ENCODE results near the gene COX6A2.

The COX6A2 gene

DNA sequence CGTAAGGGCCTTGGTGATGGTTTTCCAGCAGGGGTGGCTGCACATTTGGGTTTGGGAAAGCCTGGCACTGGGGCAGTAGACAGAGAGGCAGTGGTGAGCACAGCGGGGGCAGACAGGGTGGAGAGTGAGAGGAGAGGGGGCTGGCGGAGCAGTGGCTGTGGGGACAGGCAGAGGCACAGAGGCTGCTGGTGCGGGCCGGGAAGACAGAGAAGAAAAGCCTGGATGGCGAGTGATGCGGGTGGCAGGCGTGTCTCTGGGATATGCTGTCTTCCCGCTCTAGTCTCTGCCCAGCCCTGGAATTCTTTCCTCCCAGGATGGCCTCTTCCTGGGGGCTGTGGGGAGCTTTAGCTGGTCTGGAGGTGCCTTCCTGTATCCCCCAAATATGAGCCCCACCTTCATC lies 18.1 kb downstream of the COX6A2 start:
- DNase-seq (ENCODE audit: low spot score) = no peak

DNA sequence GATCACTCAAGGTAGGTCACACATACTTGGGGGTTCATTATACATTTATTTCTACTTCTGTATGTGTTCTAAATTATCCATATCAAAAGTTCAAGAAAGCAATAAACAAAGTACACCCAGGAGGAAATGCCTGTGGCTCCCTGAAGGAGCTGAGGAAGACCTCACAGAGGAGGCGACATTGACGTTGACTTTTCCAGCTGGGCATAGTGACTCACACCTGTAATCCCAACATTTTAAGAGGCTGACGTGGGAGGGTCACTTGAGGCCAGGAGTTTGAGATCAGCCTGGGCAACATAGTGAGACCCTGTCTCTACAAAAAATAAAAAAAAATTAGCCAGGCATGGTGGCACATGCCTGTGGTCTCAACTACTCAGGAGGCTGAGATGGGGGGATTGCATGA lies 18.7 kb downstream of the COX6A2 start:
- no peak for DNase-seq (ENCODE audit: low spot score)

DNA sequence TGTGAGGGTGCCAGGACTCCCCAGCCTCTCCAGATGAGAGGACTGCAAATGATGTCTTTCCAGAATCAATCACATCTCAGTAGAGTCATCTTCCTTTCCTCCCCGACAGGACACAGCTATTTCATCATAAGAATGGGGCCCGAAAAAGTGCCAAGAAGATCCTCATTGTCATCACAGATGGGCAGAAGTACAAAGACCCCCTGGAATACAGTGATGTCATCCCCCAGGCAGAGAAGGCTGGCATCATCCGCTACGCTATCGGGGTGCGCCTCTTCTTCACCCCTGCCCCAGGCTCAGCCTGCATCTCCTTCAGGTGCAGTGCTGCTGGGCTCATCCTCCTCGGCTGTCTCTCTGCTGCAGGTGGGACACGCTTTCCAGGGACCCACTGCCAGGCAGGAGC lies 20.8 kb downstream of the COX6A2 start:
- no peak for DNase-seq (ENCODE audit: low spot score)

DNA sequence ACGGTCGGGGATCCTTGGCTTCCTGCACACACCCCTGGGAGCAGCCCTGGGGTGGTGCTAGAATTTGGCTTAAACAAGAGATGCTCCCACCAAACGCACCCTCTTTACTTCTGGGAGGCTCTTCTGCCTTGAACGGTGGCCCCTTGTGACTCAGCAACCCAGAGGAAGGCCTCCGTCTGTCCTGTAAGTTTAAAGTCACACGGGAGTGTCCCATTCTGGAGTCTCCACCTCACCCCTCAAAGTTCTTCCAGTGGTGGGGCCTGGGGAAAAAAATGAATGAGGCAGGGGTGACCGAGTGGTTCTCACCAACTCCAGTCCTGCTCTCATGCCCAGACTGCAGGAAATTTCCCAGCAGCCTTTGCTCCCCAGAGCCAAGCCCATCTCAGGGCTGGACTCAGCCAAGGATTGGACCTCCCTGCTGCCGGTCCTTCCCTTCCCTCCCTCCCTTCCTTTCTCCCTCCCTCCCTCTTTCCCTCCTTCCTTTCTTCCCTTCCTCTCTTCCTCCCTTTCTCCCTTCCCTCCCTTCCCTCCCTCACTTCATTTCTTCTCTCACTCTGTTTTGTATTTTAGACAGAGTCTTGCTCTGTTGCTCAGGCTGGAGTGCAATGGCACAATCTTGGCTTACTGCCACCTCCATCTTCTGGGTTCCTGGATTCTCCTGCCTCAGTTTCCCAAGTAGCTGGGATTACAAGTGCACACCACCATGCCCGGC lies 23.7 kb downstream of the COX6A2 start:
- DNase-seq (ENCODE audit: low spot score) = no peak

DNA sequence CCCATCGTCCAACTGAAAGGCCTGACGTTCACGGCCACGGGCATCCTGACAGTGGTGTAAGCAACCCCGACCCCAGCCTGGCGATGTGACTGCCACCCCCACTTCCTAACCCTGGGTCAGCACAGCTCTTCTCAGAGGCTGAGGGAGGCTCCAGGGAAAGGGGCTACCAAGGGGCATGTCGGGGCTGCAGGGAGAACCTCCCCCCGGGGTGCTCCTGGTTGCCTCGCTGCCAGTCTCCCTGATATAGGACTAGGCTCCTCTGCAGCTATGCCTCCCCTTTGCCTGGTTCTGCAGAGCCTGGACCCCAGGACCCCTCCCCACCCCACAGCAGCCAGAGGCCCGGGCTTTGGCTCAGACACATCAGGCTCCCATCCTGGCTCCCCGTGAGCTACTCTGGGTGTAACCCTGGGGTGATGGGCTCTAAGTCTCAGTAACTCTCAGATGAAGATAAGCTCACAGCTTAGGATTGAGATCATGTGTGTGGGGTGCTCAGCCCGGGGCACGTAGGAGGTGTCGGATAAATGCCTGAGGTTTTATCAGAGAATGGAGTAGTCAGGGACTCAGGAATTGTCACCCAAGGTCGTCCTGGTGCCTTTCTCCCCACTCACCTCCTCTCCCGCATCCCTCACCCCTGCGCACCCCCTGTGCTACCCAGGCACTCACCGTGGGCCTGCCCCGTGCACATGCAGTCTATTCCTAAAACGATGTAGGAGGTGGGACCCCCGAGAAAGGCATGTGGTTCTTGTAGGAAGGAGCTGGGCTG lies 24.4 kb downstream of the COX6A2 start:
- no peak for DNase-seq (ENCODE audit: low spot score)

DNA sequence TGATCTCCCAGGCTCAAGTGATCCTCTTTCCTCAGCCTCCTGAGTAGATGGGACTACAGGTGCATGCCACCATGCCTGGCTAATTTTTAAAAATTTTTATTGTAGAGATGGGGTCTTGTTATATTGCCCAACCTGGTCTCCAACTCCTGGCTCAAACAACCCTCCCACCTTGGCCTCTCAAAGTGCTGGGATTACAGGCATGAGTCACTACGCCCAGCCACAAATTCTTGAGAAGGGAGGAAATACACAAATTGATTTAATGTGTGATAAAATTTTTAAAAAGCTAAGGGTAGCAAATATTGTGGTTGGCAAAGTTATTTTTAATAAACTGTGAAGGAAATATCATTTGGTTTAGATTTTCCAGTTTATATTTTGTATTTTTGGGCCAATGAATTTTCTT lies 25.5 kb downstream of the COX6A2 start:
- no peak for DNase-seq (ENCODE audit: low spot score)

DNA sequence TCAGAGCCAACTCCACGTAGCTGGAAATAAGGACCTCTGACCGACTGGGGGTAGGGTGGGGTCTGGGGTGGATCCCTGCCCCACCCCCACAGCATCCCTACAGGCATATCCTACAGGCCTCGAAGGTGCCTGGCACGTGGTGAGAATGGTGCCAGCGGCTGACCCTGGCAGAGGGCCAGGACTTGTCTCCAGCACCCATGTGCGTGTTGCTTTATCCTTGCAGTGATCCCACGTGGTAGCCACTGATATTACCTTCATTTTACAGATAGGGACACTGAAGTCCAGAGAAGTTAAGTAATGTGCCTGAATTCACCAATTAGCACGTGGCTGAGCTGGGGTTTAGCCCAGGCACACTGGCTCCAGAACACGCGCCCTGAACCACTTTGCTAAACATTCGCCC lies 26.7 kb downstream of the COX6A2 start:
- no peak for DNase-seq (ENCODE audit: low spot score)

DNA sequence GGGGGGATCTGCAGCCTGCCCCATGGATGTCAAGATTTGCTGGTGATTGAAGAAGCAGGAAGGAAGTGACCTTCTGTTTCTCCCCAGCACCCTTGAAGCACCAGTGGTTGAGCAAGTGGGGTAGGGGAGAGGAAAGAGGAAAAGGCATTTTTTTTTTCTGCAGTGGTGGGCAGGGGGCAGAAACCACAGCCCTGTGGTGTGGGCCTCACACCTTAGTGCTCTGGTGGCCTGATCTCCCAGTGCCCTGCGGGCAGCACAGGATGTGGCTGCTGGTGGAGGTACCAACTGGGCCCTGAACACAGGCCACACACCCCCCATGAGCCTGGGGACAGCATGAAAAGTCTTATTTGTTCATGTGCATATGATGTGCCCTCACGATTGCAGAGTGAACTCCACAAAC lies 28.0 kb downstream of the COX6A2 start:
- DNase-seq (ENCODE audit: low spot score) = no peak

DNA sequence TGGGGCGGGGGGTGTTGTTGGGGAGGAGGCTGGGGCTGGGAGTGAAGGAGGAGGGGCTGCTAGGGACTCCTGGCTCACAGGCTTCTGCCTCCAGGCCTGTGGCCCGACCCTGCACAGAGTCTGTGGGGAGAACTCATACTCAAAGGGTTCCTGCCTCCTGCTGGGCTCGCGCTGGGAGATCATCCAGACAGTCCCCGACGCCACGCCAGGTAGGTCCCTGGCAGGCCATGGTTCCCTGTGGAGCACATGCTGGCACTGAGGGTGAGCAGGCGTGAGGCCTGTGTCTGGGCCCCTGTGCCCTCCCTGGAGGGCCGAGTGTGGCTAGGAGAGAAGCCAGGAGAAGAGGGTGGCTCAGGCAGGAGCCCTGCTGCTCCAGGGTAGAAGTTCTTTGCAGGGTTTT lies 30.5 kb downstream of the COX6A2 start:
- DNase-seq (ENCODE audit: low spot score) = no peak

DNA sequence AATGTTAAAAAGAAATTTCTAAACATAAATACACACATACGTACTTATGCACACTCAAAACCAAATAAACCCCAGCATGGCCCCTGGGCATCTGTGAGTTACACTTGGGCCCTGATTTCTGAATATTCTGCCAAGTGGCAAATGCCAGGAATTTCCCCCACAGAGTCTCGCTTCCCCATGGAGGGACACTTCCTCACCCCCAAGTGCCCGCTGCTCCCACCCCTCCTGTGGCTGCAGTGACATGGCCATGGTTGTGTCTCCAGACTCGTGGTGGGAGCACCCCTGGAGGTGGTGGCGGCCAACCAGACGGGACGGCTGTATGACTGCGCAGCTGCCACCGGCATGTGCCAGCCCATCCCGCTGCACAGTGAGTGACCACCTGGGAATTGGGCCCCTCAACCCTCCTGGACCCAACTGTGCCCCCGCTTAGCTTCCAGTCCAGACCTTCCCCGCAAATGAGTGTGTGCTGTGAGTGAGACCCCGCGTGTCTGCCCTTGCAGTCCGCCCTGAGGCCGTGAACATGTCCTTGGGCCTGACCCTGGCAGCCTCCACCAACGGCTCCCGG lies 31.0 kb downstream of the COX6A2 start:
- no peak for DNase-seq (ENCODE audit: low spot score)

DNA sequence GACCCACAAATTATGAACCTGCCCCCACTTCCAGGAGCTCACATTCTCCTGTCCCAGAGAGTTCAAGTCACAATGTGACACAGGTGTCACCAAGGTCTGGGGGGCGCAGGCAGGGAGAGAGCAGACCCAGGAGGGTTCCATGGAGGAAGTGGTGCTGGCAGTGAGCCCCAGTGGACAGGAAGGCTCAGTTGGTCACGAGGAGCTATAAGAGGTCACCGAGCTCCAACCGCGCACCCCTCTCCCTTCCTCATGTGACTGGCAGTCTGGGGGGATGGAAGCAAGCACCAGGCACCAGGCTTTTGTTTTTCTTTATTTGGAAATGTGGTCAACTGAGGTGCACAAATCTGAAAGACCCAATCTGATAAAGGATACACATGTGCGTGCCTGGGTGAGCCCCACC lies 32.5 kb downstream of the COX6A2 start:
- DNase-seq (ENCODE audit: low spot score) = no peak

DNA sequence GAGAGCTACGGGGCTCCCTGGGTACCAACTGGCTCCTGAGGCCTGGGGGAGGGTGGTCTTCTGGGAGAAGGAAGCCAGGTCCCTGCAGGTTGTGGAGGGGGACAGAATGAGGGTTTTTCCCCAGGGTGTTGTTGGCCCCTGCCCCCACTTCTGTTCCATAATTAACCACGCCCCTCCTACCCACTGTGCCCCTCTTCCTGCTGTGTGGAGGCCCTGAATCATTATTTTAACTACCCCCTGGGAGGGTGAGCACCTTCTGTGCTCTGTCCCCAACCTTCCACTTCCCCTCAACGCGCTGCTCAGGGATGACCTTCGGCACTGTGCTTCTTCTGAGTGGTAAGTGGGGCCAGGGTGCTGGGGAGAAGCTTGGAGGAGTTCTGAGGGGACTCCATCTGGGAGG lies 35.1 kb downstream of the COX6A2 start, which contains the start of gene ITGAD:
ITGAD (plus strand) TSS at position 280 of the 400 bp plus-strand sequence; CDS start at position 306, 26 bp downstream.
- DNase-seq (ENCODE audit: low spot score) = no peak

DNA sequence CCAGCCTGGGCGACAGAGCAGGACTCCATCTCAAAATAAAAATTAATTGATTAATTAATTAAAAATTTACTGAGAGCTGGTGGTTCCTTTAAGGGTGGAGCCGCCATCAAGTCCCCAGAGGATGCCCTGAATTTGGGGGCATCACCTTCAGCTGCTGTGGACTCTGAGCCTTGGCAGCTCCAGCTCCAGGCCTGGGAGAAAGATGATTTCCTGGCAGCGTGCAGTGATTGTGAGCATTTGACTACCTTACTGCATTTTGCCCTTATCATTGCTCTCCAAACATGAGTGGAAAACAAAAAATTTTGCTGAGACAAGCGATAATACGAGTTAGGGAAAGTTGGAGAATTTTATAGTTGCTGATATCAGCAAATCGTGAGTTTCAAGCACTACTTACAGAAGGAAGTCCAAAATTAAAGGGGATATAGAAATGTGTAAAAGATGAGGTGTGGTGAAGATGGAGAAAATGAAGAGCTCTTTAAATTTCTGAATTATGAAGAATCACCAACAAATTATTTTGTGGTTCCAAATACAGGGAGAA lies 37.6 kb downstream of the COX6A2 start:
- DNase-seq (ENCODE audit: low spot score) = no peak

DNA sequence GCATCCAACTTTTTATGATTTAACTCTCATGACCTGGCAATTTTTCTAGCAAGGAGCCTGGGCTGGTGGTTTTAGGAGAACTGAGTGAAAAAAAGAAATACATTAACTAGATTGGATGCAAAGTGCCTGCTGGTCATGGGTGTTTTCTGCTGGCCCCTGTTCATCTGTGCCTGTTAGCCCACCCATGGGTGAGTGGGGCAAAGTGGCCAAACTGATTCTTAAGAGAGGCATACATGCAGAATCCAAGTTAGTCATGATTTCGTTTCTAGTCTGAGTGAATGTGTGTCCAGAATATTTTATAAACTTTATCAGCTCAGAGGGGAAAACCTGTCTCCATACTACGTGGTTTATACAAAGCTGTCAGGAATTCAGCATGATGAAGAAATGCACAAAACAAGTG lies 39.6 kb downstream of the COX6A2 start:
- DNase-seq (ENCODE audit: low spot score) = no peak

DNA sequence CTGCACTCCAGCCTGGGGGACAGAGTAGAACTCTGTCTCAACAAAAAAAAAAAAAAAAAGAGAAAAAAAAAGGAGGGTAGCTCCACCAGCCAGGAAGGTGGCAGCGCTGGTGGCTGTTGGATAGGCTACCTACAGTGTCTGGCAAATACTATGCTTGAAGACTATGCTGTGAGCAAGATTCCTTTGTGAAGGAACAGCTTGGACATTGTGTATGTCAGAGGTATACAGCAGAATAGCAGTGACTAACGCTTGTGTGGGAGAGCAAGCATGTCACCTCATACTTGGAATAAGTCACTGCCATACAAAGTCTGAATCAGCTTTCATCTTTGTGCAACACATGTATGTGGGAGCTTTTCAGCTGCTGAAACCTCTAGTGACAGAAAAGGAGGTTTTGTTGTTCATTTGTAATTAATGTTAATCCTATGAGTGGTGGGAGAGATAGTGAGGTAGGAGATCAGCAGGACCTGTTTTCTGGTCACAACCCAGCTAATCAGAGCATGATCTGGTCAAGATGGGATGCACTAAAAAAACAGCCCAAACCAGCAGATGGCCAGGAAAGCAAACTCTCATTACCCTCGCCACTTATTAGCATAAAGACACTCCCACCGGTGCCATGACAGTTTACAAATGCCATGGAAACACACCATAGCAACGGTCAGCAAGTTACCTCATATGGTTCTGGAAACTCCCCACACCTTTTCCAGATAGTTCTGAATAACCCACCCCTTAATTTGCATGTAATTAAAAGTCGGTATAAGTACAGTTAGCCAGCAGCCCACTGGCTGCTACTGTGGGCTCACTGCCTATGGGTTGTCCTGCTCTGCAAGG lies 41.8 kb downstream of the COX6A2 start:
- peak; percentile 80 for DNase-seq (ENCODE audit: low spot score)

DNA sequence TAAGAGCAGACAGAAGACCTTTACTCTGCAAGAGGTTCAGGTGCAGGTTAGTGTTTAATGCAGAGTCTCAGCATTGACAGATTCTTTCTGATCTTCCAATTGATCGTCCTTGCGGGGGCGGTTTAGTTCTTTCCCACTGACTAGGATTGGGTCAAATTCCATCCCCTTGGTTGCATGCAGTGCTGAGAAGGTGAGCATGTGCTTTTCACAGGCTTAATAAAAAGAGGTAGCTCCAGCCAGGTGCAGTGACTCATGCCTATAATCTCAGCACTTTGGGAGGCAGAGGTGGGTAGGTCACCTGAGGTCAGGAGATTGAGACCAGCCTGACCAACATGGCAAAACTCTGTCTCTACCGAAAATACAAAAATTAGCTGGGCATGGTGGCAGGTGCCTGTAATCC lies 42.5 kb downstream of the COX6A2 start:
- DNase-seq (ENCODE audit: low spot score) = peak; percentile 74

DNA sequence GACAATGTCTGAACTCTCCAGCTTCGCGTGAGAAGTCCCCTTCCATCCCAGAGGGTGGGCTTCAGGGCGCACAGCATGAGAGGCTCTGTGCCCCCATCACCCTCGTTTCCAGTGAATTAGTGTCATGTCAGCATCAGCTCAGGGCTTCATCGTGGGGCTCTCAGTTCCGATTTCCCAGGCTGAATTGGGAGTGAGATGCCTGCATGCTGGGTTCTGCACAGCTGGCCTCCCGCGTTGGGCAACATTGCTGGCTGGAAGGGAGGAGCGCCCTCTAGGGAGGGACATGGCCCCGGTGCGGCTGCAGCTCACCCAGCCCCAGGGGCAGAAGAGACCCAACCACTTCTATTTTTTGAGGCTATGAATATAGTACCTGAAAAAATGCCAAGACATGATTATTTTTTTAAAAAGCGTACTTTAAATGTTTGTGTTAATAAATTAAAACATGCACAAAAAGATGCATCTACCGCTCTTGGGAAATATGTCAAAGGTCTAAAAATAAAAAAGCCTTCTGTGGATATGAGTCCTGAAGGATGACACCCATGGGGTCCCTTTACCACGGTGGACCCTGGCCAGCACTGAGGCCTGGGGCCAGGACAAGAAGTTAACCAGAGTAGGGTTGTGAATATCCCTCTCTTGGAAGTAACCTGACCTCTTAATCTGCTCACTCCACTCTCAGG lies 45.5 kb downstream of the COX6A2 start:
- DNase-seq (ENCODE audit: low spot score) = peak; percentile 26

DNA sequence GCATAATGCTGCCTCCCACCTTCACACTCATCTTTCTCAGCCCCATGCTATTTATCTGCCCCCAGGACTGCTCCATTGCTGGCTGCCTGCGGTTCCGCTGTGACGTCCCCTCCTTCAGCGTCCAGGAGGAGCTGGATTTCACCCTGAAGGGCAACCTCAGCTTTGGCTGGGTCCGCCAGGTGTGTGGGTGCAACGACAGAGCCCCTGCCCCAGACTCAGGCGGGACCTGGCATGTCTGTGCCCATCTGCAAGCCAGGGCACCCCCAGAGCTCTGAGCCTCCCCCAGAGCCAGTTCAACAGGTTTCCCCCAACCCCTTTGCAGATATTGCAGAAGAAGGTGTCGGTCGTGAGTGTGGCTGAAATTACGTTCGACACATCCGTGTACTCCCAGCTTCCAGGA lies 48.0 kb downstream of the COX6A2 start:
- DNase-seq (ENCODE audit: low spot score) = no peak
